Endothelial cell of umbilical vein (primary cell): ENCODE results near the gene PLXNA4. TPM values are rescaled to one million over a fixed set of nuclear protein-coding genes. Genes with fewer than 3 reads are reported as not detected.

ENCODE experiments used
- BruUV-seq: library from RNA; stranded (reverse); fragments of 400-500 nt; replicated peaks from 2 replicates; lab custom pipeline; 2021; lab: Mats Ljungman, UMichigan
- CTCF ChIA-PET: fragments of 300-600, 350-600 bp; sonication (Branson Sonifier 250); formaldehyde crosslinking; loops from one replicate; lab custom pipeline; 2021; ENCODE audit warnings: antibody characterized with exemption, inconsistent platforms; lab: Charles Lee
- POLR2A ChIA-PET: fragments of 300-600, 350-600 bp; sonication (Branson Sonifier 250); formaldehyde crosslinking; loops from one replicate; lab custom pipeline; 2021; ENCODE audit warnings: antibody characterized with exemption, inconsistent platforms; lab: Charles Lee
- DNase-seq: peaks from one replicate; pipeline ENCODE4 v3.0.0-alpha.2; 2011; ENCODE audit warnings: low read depth, low spot score
- FAIRE-seq: peaks from 2 replicates; lab custom pipeline; 2011; peaks lifted over from hg19 to GRCh38; lab: Jason Lieb, UNC
- H2AFZ ChIP-seq: 2 replicates; pipeline ENCODE4 v1.6.0; 2012; ENCODE audit warnings: low read depth, low read length, control low read depth, inconsistent platforms
- H3K27ac ChIP-seq: 2 replicates; pipeline ENCODE4 v1.5.1; 2011; ENCODE audit warnings: low read depth, mild to moderate bottlenecking, control low read depth, low read length, moderate library complexity; ENCODE audit not compliant: insufficient read depth
- H3K27me3 ChIP-seq, 2 experiments: 2 replicates each; pipeline versions ENCODE4 v1.6.0 to v1.6.1; 2011; ENCODE audit warnings: low read length in 2 of 2, mixed read lengths in 1 of 2; ENCODE audit not compliant: control insufficient read depth in 2 of 2, insufficient read depth in 2 of 2
- H3K36me3 ChIP-seq, 2 experiments: 2 replicates in 1 of 2; 3 replicates in 1 of 2; pipeline ENCODE4 v1.5.1; 2011; ENCODE audit warnings: low read length in 2 of 2, mild to moderate bottlenecking in 1 of 2, moderate library complexity in 1 of 2; ENCODE audit not compliant: control insufficient read depth in 2 of 2, insufficient read depth in 2 of 2; ENCODE audit errors: extremely low read depth in 1 of 2
- H3K4me1 ChIP-seq: 3 replicates; pipeline ENCODE4 v1.5.1; 2011; ENCODE audit warnings: mild to moderate bottlenecking, low read length; ENCODE audit not compliant: control insufficient read depth, insufficient read depth; ENCODE audit errors: extremely low read depth
- H3K4me2 ChIP-seq: 2 replicates; pipeline ENCODE4 v1.6.1; 2011; ENCODE audit warnings: low read length, control low read depth, mixed read lengths; ENCODE audit not compliant: insufficient read depth
- H3K4me3 ChIP-seq, 3 experiments: fragments of 200-600 bp in 1 of 3; sonication (generic), shearing (Covaris generic) in 1 of 3; replicated peaks in 1 of 3; 2 replicates each; pipeline ENCODE4 v1.5.1; 2011 to 2016; ENCODE audit warnings: control low read depth in 3 of 3, low read length in 3 of 3, mild to moderate bottlenecking in 2 of 3, inconsistent platforms in 1 of 3, low read depth in 1 of 3, moderate library complexity in 1 of 3; ENCODE audit not compliant: insufficient read depth in 1 of 3
- H3K79me2 ChIP-seq: 2 replicates; pipeline ENCODE4 v1.6.0; 2012; ENCODE audit warnings: low read length, inconsistent platforms; ENCODE audit not compliant: control insufficient read depth, insufficient read depth
- H3K9ac ChIP-seq: replicated peaks from 2 replicates; pipeline ENCODE3; 2011; ENCODE audit warnings: low read length, control low read depth; ENCODE audit not compliant: insufficient read depth; ENCODE audit errors: extremely low read depth
- H3K9me1 ChIP-seq: replicated peaks from 3 replicates; pipeline ENCODE4 v1.6.0; 2011; ENCODE audit warnings: mild to moderate bottlenecking, low read length; ENCODE audit not compliant: control insufficient read depth, insufficient read depth; ENCODE audit errors: extremely low read depth
- H3K9me3 ChIP-seq: replicated peaks from 2 replicates; pipeline ENCODE4 v1.5.1; 2012; ENCODE audit warnings: low read length, inconsistent platforms; ENCODE audit not compliant: control insufficient read depth, insufficient read depth
- H4K20me1 ChIP-seq: replicated peaks from 2 replicates; pipeline ENCODE3; 2011; ENCODE audit warnings: mild to moderate bottlenecking, low read length; ENCODE audit not compliant: control insufficient read depth, insufficient read depth; ENCODE audit errors: extremely low read depth
- CTCF ChIP-seq, 2 donors: IDR thresholded peaks; 1 replicate in 1 of 2; 2 replicates in 1 of 2; pipeline ENCODE4 v1.5.1; 2011; ENCODE audit warnings: low read length in 2 of 2, mild to moderate bottlenecking in 2 of 2, moderate library complexity in 2 of 2, control low read depth in 1 of 2, inconsistent platforms in 1 of 2, low read depth in 1 of 2; ENCODE audit not compliant: insufficient read depth in 1 of 2; ENCODE audit errors: extremely low read depth in 1 of 2
- EZH2 ChIP-seq: IDR thresholded peaks from 2 replicates; pipeline ENCODE4 v1.6.1; 2012; ENCODE audit warnings: borderline replicate concordance, low read depth, mild to moderate bottlenecking, moderate library complexity, low read length, inconsistent platforms; ENCODE audit not compliant: severe bottlenecking
- FOS ChIP-seq: IDR thresholded peaks from 2 replicates; pipeline ENCODE4 v1.6.1; 2011; ENCODE audit warnings: mild to moderate bottlenecking, low read length, moderate library complexity, borderline replicate concordance; ENCODE audit not compliant: insufficient read depth
- GATA2 ChIP-seq: IDR thresholded peaks from 2 replicates; pipeline ENCODE4 v1.7.0; 2011; ENCODE audit warnings: low read depth, mild to moderate bottlenecking, moderate library complexity, mixed read lengths, low read length; ENCODE audit not compliant: insufficient read length, insufficient read depth
- JUN ChIP-seq: IDR thresholded peaks from 2 replicates; pipeline ENCODE4 v1.6.1; 2011; ENCODE audit warnings: borderline replicate concordance, low read depth; ENCODE audit not compliant: insufficient read length, insufficient read depth
- MAX ChIP-seq: IDR thresholded peaks from 2 replicates; pipeline ENCODE4 v1.6.1; 2011; ENCODE audit not compliant: insufficient read depth, insufficient read length
- MYC ChIP-seq: IDR thresholded peaks from one replicate; pipeline ENCODE4 v1.6.1; 2011; ENCODE audit warnings: mild to moderate bottlenecking, low read depth, low read length
- POLR2A ChIP-seq: IDR thresholded peaks from 2 replicates; pipeline ENCODE4 v1.6.1; 2012; ENCODE audit warnings: low read depth, mild to moderate bottlenecking, control low read depth, low read length
- POLR2AphosphoS5 ChIP-seq: IDR thresholded peaks from 2 replicates; pipeline ENCODE4 v1.6.1; 2012; ENCODE audit warnings: low read depth, mild to moderate bottlenecking, control low read depth, low read length, moderate library complexity; ENCODE audit not compliant: insufficient read depth
- dilution Hi-C: fragments of 300-500 bp; cut with MboI; formaldehyde crosslinking; loops from one replicate; pipeline ENCODE4 v1.15.0; 2019; ENCODE audit warnings: low sequenced_read_pairs; ENCODE audit not compliant: extremely low pct_ligation_motif_present
- intact Hi-C: fragments of 100-400 bp; cut with micrococcal nuclease; formaldehyde crosslinking; loops from one replicate; pipeline ENCODE4 v1.10.0; 2022
- polyA plus RNA-seq, 4 experiments: library from polyadenylated mRNA; depleted of rRNA in 3 of 4; stranded (reverse) in 3 of 4; unstranded in 1 of 4; fragments of >200 nt; gene quantifications; 2 replicates each; pipeline versions ENCODE4 v1.2.1 to v1.2.3, GENCODE V29; 2011 to 2012; ENCODE audit warnings: missing spikeins in 1 of 4
- total RNA-seq: library from RNA; stranded (reverse); gene quantifications from 2 replicates; pipeline ENCODE4 v1.2.3, GENCODE V29; 2021

The PLXNA4 gene
- total and polyA plus RNA-seq, 2 donors (not counting 3 experiments of a cell fraction or from before 2014, with no cell fraction given): 12.1 to 20.4 TPM

GRCh38 chr7:132402751-132403245 is 173.5 kb downstream of the PLXNA4 start:
- TF ChIP-seq FOS (no peak), EZH2 (no peak)
- no TSS peak for BruUV-seq
- ChIA-PET POLR2A (no interaction called here), CTCF (interaction anchor here (1.0 to 2.4 kb wide), 2 partner anchors 16 to 84 kb away, joined by 3 to 7 read pairs; no protein-coding TSS in a partner anchor)
- Histone ChIP-seq H3K9ac (no peak overlapping the region), H2AFZ (no peak overlapping the region), H3K9me3 (no peaks in the 10 kb centered on the region), H3K79me2 (no peaks in the 10 kb centered on the region), H3K27ac (no peak overlapping the region), H4K20me1 (no peaks in the 10 kb centered on the region), H3K4me1 (peaks cover 16% of the 10 kb centered on the region), H3K4me2 (no peak overlapping the region), H3K27me3 (no peaks in the 10 kb centered on the region), H3K9me1 (no peaks in the 10 kb centered on the region), H3K4me3 (no peak overlapping the region), H3K36me3 (no peaks in the 10 kb centered on the region)
- dilution Hi-C loops: no loop called here
- FAIRE-seq (no peak), DNase-seq (no peak)
- intact Hi-C loops: no loop called here

- H4K20me1 ChIP-seq: no peaks in the 10 kb centered on the region
- no peak overlapping the region for H3K4me3 ChIP-seq
- CTCF ChIA-PET: interaction anchor here (2.4 kb wide), 1 partner anchor 16 kb away, joined by 7 read pairs; no protein-coding TSS in a partner anchor
- H3K27me3 ChIP-seq: no peaks in the 10 kb centered on the region
- no peaks in the 10 kb centered on the region for H3K9me3 ChIP-seq
- H3K27ac ChIP-seq: no peak overlapping the region
- H3K4me1 ChIP-seq: peaks cover 9% of the 10 kb centered on the region
- H3K36me3 ChIP-seq: no peaks in the 10 kb centered on the region
- no peaks in the 10 kb centered on the region for H3K9me1 ChIP-seq
- H2AFZ ChIP-seq: no peak overlapping the region
- TF ChIP-seq FOS: no peak
- TF ChIP-seq POLR2A: no peak
- no peak for TF ChIP-seq EZH2
- TF ChIP-seq JUN: no peak
- no peak for TF ChIP-seq CTCF (IDR thresholded peaks at IDR 0.05; ENCODE audit: extremely low read depth in 1 of 2, insufficient read depth in 1 of 2, low read depth in 1 of 2, low read length in 2 of 2)
- no peak for TF ChIP-seq POLR2AphosphoS5
- no peak for TF ChIP-seq MYC
- no peak for TF ChIP-seq MAX
- TF ChIP-seq GATA2: no peak
- intact Hi-C loops (no loop called here), dilution Hi-C loops (no loop called here)
- POLR2A ChIA-PET: no interaction called here
- no peak for DNase-seq
- no peaks in the 10 kb centered on the region for H3K79me2 ChIP-seq
- no peak for FAIRE-seq
- H3K4me2 ChIP-seq: no peak overlapping the region
- no TSS peak for BruUV-seq
- no peak overlapping the region for H3K9ac ChIP-seq
These were observed 174.2 kb downstream of the PLXNA4 start for GRCh38 chr7:132402096-132402495.
